ENCODE data around the gene SGSM2.
A peak's percentile ranks its signal among the peaks of the same experiment; 100 is the strongest.

Gene SGSM2

DNA sequence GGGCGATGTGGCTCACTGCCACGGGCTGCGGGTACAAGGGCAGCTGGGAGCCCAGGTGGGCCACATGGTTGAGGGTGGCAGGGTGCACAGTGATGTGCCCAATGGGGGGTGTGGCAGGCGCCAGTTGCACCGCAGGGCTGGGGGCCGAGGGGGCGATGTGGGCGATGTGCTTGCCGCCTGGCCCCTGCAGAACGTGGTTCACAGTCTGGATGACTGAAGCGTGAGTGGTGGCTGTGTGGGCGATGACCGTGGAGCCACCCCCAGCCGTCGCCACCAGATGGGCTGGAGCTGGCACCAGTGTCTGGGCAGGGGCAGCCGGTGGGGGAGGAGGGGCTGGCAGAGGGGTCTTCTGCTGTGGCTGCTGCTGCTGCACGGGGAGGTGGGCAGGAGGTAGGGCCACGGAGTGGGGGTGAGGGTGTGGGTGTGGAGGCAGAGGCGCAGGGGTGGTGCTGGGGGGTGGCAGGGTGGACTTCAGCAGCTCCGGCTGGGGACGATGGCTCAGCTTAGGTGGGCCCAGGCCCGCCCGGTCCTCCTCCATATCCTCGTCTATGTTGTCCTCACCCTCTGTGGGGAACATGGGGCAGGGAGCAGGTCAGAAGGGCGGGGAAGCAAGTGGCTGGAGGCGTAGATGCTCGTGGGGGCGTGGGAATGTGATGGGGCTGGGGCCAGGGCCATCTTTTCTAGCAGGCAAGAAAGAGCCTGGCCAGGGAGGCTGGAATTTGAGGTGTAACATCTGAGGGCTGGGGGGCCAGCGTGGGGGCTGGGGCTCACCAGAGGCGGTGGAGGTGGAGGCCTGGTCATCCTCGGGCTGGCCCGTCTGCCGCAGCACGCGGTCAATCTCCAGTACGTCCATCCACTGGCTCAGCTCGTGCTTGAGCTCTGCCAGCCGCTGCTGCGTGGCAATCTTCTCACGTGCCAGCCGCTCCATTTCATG, 50.1 kb downstream of the SGSM2 start:
- DNase-seq (ENCODE audit: low spot score), result no peak

- no peak for DNase-seq (ENCODE audit: low spot score)
Measured at GRCh38 chr17:2388020-2388682, 50.9 kb downstream of the SGSM2 start.

DNA sequence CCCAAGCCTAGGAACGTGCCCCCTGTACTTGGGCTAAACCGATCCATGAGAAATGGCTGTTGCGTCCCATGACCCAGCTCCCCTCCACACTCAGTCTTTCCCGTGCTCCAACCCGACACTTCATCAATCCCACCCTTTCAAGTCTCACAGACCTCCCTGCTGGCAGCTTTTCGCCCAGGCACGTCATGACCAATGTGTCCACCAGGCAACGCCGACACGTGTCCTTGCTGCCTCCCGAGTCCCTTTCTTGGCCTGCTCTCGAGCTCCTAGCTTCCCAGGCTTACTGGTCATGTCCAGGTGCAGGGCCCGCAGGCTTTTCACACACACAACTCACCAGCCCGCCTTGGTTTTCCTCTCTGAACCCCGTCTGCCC, 51.4 kb downstream of the SGSM2 start:
- DNase-seq (ENCODE audit: low spot score), result no peak

DNA sequence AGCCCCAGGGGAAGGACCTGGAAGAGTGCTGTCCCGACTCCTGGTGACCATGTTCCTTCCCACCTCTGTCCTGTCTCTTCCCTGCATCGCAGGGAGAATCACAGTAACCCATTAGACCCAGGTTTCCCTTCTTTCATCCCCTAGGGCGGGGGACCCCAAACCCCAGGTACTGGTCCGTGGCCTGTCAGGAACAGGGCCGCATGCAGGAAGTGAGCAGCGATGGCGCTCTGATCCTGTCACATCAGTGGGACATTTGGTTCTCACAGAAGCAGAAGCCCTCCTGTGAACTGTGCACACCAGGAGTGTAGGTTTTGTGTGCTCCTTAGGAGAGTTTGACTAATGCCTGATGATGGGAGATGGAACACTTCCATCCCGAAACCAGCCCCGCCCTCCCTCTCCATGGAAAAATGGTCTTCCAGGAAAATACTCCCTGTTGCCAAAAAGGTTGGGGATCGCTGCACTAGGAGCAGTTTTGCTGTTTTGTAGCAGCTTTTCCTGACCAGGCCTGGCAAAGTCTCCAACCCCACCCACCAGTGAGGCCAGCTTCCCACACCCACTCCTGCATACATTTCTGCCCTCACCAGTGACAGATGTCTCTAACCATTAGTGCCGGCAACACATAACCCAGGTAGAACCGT, 53.0 kb downstream of the SGSM2 start:
- no peak for DNase-seq (ENCODE audit: low spot score)

DNA sequence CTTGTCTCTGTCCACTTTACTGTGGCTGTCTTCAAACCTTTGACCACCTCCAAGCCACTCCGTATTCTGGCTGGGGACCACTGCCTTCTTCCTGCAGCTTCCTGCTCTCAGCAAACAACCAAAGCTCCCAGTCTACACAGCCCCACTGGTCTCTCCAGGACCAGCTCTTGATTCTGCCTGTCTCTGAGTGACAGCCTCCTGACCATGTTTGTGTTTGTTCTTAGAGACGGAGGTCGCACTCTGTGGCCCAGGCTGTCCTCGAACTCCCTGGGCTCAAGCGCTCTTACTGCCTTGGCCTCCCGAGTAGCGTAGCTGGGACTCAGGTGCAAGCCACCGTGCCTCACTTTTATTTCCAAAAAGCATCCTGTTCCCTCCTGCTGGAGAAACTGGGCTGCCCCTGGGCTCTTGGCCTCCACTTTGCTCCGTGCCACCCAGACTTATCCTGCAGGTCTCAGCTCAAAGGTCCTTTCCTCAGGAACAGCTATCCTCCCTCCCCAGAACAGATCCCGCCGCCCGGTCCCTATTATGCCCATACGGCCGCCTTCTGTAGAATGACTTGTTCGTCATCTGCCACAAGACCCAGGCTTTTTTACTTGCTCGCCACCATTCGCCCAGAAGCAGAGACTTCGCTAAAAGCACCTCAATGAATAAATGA, 54.4 kb downstream of the SGSM2 start:
- DNase-seq (ENCODE audit: low spot score), result no peak

DNA sequence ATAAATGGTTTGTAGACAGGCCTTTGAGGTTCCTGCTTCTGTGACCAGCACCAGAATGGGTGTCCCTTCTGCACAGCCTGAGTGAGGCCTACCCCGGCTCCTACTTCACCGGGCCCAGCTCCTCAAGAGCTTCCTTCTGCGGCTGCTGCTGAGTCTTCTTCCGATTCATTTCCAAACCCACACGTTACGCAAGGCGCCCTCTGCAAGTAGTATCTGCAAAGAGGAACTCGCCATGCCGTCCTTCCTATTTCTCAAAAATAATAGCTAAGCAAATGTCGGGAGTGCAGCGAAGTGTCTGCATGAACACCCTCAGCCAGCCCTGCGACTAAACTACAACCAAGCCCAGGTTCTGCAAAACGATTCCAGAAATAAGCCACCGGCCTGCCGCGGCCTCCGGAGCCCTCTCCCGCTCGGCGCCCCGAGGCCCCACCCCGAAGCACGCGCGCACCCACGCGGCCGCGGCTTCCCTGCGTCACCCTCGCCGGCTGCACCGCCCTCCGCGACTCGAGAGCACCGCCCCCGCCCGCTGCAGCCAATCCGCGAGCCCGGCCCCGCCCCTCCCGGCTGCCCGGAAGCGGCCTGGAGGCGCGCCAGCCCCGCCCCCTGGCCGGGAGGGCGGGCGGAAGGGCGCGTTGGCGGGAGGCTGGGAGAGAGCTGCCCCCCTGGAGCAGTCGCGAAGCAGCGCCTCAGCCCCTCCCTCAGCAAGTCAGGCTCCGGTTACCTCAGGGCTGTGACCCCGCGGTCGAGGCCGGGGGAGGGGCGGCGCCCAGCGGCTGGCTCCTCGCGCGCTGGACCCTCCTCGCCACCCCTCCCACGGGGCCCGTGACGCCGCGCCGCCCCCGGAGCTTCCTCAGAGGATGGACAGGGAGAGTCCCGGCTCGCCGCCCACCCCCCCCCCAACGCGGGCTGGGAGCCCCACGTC, 55.2 kb downstream of the SGSM2 start:
- DNase-seq (ENCODE audit: low spot score), result peak; percentile 97

GRCh38 chr17:2393174-2393953, 56.1 kb downstream of the SGSM2 start:
- peak; percentile 85 for DNase-seq (ENCODE audit: low spot score)

- DNase-seq (ENCODE audit: low spot score), result no peak
Measured at GRCh38 chr17:2393954-2394749, 56.9 kb downstream of the SGSM2 start.

DNA sequence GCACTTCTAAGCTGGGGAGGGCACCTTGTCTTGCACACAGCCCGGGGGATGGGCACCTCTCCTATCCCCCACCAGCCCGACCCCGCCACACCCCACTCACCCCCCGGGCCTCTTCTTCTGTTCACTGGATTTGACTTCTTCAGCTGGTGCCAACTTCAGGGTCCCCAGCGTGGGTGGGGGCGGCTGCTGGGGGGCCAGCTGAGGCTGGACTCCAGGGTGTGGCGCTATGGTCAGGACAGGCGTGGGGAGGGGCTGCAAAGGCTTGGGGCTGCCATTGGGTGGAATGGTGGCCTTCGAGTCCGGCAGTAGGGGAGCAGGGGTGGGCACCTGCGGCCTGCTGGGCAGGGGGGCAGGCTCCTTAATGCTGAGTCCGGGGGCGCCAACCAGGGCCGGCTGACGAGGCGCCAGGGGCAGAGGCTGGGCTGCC, 57.5 kb downstream of the SGSM2 start:
- no peak for DNase-seq (ENCODE audit: low spot score)

DNA sequence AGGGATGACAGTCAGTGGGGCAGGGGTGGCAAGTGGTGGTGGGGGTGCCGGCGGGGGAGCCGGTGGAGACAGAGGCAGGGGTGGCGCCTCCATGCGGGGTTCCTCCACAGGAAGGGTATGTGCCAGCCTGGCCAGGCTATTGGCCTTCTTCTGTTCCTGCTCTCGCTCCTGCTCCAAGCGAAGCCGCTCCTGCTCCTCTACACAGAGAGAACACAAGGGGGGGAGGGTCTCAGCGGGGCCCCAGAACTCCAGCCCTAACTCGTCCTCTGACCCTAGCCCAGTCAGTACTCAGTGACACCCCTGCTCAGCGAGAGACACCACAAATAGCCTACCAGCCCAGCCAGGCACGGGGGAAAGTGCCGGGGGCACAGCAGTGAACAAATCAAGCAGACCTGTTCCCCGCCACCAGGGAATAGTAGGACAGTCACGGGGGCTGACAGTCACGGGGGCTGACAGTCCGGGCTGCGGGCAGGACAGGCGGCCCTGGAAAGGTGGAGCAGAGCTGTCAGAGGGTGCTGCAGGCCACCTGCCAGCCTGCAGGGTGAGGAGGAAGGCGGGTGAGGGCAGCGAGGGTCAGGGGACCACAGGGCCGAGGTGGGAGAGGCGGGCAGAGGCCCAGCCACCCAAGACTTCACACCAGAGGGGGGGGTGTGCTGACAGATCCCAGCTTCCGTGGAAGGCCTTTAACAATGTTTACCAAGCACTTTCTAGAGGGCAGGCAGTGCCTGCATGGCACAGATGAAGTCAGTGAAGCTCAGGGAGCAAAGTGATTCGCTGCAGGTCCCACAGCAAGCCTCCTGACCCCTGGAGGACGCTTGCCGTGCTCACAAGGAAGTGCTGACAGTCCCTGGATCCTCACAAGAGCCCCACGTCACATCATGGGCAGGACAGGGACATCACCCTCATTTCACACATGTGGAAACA, 58.2 kb downstream of the SGSM2 start:
- DNase-seq (ENCODE audit: low spot score), result peak; percentile 58

GRCh38 chr17:2396192-2396567, 58.9 kb downstream of the SGSM2 start:
- no peak for DNase-seq (ENCODE audit: low spot score)

GRCh38 chr17:2396568-2397246, 59.4 kb downstream of the SGSM2 start:
- peak; percentile 77 for DNase-seq (ENCODE audit: low spot score)

DNA sequence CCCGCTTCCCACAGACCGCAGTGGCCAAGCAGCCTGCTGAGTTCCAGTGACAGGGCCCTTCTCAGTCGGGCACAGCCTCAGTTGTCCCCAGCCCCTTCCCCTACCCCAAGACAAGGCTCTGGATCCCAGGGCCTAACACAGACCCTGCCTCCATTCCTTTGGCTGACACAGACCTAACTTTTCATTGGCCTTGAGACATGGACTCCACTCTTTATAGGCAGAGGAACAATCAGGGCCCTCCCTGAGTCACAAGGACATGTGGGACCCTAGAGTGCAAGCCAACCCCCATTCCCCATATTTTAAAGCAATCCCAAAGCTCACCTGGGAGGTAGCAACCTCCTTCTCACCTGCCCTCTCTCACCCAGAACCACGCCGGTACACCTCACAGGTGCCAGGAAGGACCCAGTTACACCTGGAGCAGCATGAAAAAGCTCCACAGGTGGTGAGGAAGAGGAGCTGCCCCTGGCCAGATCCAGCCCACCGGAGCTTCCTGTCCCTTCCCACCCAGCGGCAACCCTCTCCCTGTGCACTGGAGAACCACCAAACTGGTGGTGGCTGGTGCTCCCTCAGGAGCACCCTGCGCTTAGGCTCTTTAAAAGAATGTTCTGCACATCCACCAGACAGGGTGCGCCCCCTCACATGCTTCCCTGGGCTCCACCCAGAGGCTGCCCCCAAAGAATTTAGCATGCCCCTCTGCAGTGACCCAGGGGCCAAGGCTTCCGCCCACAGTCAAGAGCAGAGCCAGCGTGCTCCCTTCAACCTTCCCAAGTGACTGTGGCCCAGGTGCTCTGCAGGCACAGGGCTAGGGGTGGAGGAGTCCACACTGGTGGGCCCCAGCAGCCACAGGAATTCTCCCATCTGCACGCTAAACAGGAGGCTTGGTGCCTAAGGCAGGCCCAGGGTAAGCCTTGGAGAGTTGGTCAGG, 60.2 kb downstream of the SGSM2 start:
- no peak for DNase-seq (ENCODE audit: low spot score)

DNA sequence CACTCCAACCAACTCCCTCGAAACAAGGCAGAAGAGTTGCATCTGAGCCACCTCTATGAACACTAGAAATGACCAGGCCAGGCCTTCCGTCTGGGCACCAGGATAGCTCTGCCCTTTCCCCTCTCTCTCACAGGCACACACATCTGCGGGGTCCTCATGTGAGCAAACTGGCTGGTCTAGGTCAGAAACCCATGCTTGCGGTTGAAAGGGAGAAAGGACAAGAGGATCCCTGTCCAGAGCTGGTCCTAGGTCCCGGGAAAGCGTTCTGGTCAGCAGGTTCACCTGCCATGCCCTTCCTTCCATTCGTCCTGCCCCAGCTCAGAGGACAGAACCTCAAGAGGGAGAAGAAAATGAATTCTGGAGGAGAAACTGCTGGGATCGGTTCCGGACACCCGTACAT, 60.9 kb downstream of the SGSM2 start:
- DNase-seq (ENCODE audit: low spot score), result no peak

DNA sequence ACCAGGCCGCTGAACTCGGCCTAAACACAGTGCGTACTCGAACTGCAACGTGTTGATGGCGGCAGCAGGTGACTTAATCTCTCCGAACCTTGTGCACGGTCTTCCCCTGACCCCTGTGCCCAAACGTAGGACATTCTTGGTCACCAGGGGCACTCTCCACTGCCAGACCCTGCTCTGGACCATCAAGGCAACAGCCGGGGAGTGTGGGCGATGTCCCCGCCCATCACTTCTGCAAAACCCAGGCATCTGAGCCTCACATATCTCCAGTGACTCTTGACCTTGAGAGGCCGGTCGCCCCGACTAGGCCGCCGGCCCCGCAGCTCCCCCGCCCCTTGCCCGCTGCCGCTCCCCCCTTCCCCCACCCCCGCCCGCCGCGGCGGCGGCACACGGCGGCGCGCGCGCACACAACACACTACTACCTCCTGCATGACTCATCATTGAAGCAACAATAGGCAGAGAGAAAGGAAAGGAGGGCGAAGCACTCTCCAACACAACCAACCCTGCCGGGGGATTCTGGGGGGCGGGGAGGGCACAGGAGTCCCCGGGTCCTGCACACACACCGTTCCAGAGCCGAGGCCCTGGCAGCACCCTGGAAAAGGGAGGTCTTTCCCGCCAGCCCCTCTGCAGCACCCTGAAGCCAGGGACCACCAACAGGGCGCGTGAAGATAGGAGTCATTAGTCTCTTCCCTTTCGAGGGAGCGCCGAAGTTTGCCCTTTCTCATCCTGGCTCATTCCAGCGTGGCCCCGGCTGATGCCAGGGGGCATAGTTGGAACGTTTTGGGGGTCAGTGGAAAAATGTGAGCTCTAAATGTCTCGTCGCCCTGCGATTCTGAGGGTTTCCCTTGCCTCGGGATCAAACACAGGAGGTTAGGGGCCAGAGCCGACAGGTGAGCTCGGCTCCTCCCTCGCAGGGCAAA, 61.6 kb downstream of the SGSM2 start:
- peak; percentile 68 for DNase-seq (ENCODE audit: low spot score)
